Hepatic stellate cell (primary cell): ENCODE measurements around the gene ADD1.

ENCODE experiments used
- DNase-seq: peaks from one replicate; pipeline ENCODE4 v3.0.0; 2011; ENCODE audit warnings: low spot score

ADD1 gene

DNA sequence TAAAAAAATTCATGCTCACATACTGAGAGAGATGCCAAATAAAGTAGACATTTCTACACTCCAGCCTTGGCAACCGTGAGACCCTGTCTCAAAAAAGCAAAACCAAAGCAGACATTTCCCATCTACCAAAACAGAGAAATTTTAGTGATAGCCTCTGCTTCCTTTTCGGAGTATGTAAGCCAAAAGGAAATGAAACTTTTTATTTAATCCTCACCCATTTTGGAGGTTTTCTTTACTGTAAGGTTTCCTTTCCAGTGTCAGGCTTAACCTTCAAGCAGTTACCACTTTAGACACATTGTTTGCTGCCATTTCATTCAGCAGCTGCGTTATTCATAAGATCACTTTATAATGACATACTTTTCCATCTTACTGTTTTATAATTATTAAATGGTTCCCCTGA is 15.9 kb downstream of the ADD1 start:
- no peak for DNase-seq

DNA sequence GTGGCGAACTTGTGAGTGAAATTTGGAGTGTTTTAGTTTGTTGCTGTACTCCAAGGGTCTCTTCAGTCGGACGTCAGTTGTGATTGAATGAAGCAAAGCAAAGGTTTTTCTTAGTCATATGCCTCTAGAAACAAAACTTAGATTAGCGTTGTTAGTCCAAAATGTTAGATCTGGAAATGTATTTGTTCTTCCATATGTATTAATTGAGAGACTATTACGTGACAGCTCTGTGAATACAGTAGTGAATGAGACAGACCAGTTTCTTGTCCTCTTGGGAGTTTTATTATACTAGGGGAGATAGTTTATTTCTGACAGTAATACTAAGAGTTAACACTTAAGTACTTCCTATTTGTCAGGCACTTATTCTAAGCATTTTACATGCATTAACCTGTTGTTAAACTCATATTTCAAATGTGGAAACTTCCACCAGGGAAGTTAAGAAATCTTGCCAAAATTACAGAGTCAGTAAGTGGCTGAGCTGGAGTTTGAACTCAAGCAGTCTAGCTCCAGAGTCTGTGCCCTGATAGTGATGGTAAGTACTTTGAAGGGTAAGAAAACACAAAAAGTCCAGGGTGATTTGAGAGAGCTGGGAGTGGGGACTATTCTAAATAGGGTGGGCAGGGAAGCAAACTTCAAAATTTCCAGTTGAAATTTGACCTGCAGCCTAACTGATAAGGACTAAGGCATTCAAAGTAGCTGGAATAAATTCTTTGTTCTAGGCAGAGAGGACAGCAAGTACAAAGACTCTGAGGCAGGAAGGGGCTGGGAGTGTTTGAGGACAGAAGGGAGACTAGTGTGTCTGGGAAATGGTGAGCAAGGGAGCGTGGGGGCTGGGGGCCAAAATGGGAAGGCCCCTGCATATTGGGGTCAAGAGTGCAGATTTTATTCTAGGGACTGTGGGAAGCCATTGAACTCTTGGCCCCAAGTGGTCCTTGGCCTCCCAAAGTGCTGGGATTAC is 17.0 kb downstream of the ADD1 start:
- DNase-seq, result no peak

DNA sequence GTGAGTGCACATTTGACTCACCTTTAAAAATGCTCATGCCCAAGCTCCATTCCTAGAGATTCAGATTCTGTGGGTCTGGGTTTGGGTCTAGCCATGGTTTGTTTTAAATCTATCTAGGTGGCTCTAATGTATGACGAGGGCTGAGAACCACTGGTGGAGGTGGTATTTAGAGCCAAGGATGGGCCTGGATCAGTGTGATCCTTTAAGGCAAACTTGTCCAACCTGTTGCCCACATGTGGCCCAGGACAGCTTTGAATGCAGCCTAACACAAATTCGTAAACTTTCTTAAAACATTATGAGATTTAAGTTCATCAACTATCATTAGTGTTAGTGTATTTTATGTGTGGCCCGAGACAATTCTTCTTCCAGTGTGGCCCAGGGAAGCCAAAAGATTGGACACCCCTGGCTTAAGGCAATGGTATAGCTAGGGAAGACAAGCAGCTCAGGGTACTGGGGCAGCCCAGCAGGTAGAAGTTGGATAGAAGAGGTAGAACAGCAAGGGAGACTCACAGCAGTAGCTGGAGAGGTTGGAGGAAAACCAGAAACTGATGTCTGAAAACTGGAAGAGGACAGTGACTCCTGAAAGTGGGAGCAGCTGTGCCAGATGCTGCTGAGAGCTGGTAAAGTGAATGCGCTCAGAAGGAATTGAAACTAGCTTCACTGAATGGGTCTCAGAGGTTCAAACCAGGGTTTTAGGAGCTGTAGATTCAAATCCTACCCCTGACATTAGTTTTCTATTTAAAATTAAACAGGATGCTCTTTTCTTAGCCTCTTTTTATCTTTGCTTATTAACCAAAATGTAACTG is 18.2 kb downstream of the ADD1 start:
- no peak for DNase-seq

DNA sequence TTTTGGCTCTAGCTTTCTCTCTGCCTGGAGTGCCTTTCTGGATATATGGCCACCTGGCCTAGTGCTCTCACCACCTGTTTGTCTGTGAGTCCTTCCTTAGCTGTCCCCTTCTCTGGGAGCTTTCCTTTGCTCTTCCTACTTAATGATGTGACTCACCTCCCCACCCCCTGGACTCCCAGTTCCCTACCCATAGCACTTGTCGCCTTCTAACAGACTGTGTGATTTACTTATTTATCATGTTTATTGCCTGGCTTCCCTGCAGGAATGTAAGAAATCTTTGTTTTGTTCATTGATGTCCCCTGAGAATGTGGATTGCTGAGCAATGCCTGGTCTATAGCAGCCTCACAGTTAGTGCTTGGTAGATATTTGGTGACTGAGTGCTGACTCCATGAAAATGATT is 18.9 kb downstream of the ADD1 start:
- no peak for DNase-seq

DNA sequence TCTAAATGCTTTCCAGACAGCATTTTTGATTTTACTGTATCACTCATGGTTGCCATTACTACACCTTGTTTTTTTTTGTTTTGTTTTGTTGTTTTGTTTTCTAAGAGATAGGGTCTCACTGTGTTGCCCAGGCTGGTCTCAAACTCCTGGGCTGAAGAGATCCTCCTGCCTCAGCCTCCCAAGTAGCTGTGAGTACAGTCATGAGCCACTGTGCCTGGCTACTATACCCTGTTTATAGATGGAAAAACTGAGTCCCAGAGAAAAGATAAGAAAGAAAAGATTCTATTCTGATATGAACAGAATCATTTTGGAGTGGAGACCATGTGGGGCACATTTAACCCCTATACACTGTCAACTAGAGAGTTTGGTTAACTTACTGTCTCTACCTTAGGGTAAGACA is 20.0 kb downstream of the ADD1 start:
- DNase-seq, result no peak

DNA sequence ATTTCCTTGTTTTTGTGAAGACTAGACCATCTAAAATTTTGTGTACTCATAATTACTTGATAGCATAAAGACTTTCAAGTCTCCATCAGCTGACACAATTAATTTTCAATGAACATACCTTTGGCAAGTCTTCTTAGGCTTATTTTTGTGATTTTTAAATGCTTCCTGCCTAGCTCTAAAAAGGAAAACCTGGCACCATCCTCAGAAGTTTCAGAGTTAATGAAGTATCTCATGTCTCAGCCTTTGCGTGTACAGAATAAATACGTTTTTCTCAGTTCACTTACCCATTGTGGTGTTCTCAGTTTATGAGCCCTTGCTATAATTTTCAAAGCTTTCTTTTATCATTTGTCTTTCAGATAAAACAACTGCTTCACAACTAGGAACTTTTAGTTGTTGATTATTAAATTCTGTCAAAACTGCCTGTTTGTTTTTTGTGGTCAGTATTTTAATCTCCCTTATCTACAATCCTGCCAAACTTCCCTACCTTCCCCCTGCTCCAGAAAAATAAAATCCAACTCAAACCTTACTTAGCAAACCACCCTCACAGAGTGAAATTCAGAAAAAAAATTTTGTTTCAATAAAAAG is 21.6 kb downstream of the ADD1 start:
- DNase-seq, result no peak

DNA sequence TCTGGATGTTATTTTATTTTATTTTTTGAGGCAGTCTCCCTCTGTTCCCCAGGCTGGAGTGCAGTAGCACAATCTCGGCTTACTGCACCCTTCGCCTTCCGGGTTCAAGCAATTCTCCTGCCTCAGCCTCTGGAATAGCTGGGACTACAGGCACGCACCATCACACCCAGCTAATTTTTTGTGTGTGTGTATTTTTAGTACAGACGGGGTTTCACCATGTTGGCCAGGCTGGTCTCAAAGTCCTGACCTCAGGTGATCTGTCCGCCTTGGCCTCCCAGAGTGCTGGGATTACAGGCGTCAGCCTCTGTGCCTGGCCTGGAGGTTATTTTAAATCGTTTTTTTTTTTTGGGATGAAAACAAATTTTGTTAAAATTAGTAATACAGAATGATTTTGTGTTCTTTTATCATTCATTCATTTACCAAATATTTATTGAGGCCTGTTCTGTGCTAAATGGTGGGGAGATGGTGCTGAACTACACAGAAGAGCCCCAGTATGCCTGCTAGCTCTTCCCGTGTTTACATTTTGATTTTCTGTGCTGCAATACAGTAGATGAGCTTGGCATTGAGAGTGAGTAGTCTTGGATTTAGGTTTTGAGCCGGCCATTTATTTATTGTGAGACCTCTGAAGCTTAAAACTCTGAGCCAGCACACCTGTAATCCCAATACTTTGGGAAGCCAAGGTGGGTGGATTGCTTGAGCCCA is 22.7 kb downstream of the ADD1 start:
- no peak for DNase-seq

DNA sequence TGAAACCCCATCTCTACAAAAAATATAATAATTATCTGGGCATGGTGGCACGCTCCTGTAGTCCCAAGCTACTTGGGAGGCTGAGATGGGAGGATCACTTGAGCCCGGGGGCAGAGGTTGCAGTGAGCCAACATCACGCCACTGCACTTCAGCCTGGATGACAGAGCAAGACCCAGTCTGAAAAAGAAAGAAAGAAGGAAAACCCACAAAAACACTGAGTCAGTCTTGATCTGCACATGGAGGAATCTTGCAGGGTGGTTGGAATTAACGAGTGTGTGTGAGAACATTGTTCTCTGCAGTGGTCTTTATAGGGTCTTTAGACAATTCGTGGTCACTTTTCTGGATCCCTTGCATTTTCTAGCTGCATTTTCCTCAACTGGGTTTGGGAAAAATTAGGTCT is 23.2 kb downstream of the ADD1 start:
- DNase-seq, result no peak

DNA sequence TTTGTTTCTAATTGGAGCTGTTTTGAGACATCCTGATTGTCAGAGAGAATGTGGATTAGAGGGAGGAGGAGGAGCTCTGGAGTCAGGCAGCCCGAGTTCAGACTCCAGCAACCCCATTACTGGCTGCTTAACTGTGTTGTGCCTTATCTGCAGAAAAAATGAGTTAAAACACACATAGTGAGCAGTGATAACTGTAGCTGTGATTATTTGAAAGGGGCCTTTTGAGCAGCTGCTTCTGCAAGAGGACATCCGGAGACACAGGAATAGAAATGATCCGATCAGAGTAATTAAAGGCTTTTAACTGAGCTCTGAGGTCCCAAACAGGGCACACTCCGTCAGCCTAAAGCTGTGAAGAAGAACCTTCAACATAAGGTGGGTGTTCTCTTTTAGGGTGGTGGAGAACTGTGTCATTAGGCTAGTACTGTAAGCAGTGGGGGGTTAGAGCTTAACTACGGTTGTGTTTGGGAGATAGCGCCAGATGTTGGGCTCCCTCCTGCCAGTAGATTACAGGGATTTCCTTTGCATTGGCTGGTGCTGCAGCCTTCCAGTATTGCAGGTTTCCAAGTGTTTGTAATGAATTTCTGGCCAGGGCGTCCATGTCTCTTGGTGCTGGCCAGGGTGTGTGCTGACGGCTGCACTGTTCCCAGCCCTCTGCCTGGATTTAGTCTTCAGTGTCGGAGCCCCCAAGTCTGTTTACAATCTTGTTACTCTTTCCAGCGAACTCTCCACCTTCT is 24.3 kb downstream of the ADD1 start:
- DNase-seq, result no peak

DNA sequence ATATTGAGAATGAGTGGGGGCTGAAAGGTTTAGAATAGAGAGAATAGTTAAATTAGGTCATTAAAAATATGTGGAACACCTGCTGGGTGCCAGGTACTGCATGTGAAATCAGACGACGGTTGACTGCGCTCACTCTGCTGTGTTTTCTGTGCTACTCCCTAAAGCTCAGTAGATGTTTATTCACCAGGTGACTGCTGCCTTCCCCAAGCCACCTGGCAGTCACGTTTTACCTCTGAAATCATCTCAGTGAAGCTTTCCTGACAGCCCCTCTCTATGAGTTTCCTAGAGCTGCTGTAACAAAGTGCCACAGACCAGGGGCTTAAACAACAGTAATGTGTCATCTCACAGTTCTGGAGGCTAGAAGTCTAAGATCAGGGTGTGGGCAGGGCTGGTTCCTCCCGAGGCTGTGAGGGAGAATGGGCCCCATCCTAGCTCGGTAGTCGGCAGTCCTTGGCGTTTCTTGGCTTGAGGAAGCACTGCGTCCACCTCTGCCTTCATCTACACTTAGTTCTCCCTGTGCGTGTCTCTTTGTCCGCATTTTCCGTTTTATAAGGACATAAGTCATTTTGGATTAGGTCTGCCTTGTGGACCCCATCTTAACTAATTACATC is 25.3 kb downstream of the ADD1 start:
- no peak for DNase-seq

DNA sequence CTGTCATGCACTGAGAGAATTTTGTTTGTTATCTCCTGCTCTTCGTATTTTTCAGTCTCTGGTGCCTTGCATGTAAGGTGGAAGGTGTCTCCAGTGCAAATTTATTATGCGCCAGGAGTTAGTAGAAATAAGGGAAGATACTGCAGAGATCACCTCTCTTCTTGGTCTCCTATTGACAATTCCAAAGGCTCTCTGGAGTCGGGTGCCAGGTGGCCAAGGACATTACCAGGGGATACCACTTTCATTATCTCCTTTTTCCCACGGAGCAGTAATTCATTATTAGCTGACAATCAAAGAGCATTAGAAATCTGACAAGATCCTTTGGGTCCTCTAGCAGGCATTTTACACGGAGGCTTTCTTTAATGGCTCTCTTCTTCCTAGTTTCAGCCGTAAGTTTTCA is 26.0 kb downstream of the ADD1 start:
- no peak for DNase-seq

DNA sequence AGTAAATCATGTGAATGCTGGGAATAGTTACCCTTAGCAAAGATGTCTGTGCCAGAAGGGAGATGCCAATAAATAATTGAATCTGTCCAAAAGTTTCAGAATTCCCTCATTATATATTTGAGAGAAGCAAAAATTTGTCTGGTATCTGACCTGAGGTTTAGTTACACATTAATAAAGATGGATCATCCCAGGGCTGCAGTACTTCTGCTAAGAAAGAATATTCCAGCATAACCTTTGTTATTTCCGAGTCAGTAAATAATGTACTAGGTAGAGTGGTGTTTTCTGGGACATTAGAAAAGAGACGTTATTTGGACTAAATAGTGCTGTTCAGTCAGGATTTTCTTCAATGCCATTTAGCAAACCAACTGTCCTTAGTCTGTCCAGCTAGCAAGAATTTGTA is 26.4 kb downstream of the ADD1 start:
- DNase-seq, result no peak

DNA sequence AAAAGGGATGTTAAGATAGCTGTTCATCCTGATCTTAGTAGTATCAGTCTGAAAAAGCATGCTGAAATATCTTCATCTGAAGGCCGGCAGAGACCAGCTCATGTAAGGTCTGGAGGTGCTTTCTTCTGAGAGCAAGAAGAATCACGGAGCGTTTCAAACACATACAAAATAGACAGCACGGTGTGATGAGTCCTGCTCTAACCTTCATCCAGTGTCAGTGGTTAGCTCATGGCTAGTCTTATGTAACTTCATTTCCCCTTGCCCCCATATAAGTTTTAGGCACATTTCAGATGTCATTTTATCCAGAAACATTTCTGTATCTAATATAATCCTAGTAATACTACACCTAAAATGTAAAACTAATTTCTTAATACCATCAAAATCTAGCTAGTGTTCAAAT is 27.8 kb downstream of the ADD1 start:
- DNase-seq, result no peak

DNA sequence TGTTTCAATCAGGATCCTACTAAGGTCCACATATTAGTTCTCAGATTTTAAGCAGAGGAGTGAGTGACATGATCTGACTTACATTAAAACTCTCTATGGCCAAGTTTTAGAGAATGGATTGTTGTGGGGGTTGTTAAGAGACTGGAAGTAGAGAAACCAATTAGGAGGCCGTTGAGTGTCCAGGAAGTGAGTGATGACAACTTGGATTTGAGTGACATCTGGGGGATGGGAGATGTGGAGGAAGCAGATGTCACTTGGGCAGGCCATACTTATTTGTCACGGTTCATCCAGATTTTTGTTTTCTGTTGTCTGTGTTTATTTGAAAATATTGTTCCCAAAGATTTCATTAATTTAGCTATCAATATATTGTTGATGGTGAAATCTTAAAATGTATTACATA is 28.3 kb downstream of the ADD1 start:
- DNase-seq, result no peak

DNA sequence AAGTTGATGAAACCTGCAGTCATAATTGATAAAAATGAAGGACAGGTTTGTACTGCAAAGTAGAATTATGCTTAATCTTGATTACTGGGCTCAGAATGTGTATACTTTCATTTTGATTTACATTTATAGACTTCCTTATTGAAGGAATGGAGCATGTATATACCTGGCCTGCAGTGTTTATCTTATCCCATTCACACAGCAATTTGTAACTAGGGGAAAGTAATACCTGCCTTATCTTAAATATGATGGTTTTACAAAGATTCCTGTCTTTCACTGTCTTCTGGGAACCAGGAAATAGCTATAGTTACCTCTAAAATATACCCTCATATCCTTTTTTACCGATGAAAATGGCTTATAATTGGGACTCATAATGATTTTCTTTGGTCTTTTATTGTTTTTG is 29.7 kb downstream of the ADD1 start:
- DNase-seq, result no peak

DNA sequence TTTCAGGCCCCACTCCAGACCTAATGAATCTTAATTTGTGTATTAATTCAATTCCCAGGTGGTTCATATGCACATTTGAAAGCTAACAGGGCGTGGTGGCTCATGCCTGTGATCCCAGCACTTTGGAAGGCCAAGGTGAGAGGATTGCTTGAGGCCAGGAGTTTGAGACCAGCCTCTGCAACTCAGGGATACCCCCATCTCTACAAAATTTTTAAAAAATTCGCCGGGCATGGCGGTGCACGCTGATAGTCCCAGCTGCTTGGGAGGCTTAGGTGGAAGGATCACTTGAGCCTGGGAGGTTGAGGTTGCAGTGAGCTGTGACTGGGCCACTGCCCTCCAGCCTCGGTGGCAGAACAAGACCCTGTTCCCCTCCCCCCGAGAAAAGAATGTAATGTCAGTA is 31.2 kb downstream of the ADD1 start:
- no peak for DNase-seq

DNA sequence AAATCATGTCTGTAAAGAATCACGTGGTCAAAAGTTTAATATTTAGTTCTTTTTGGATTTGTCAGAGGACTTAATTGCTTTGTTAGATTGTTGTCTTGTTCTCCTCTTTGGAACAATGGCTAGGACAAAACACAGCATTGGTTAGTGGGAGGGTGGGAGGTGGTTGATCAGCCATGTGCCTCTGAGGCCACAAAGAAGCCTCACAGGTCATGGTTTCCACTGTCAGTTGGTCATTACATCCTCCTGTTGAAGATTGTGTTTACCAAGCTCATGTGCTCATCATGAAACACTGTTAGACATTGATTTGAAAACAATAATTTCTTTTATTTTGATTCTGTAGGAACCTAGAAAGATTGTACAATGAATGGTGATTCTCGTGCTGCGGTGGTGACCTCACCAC is 31.9 kb downstream of the ADD1 start:
- no peak for DNase-seq

DNA sequence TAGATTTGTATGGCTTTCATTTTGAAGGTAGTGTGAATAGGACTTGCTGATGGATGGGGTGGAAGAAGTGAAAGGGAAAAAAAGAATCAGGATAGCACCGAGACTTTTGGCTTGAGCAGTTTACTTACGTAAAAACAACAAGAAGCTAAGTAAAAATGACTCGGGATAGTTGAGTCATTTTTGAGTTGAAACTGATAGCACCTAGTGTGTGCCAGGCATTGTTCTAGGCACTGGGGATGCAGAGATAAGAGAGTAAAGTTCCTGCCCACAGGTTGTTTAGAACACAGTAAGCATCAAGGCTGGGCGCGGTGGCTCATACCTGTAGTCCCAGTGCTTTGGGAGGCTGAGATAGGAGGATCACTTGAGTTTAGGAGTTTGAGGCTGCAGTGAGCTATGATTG is 34.7 kb downstream of the ADD1 start:
- no peak for DNase-seq

DNA sequence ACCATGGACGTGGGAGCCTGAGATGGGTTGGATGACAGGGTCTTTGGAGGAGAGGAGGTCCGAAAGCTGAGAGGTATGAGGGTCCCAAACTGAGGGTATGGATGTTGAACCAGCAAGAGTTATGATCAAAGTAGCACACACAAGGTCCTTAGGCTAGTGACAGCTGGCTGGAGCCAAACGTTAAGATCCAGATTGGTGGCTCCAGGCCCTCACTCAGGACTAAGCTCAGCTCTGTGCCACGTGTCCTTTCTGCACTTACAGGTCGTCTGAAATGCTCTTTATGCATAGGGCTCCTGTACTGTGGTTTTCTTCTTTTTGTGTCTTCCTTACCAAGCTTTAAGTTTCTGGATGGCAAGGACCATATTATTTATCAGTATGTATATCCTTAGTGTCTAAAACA is 35.4 kb downstream of the ADD1 start:
- DNase-seq, result no peak

DNA sequence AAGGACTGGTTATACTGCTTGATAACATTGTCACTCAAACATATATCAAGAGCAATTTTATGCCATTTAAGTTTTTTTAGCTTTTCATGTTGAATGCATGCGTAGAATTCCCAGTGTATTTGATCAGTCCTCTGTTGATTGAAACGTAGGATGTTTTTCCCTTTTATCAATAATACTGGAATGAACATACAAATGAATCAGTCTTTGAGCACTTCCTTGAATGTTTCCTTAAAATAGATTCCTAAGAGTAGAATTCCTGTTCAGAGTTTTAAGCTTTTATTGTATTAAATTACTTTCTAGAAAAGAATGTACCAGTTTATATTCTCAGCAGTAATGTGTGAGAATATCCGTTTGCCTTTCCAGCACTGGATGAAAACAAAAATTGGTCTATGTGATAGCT is 37.8 kb downstream of the ADD1 start:
- DNase-seq, result no peak

DNA sequence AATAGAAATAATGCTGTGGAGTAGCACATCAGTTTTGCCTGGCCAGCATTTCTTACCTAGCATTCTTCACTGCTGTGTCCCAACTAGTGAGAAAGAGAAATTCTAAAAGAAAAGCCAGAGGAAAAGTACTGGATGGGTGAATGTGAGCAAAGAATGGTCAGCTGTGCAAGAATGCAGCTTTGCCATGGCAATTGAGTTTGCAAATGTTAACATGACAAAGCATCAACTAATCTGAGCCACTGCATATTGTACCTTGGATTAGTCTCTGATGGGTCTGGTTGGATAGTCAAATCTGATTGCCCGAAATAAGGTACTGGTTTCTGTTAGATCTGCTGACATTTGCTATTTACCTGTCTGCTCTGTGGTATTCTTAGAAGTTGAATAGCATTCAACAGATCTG is 38.7 kb downstream of the ADD1 start:
- peak; percentile 44 for DNase-seq
